LoVo (cell line): Measurements from ENCODE around the gene THOC3.
"Not testable (repeated sequence)": the region's sequence is repeated elsewhere in the genome, so short reads cannot be mapped to it uniquely, and the experiment has no call there.

ENCODE experiments used
- DNase-seq: peaks from one replicate; pipeline ENCODE4 v3.0.0-alpha.2; 2016; ENCODE audit warnings: low spot score

Gene THOC3, protein sequence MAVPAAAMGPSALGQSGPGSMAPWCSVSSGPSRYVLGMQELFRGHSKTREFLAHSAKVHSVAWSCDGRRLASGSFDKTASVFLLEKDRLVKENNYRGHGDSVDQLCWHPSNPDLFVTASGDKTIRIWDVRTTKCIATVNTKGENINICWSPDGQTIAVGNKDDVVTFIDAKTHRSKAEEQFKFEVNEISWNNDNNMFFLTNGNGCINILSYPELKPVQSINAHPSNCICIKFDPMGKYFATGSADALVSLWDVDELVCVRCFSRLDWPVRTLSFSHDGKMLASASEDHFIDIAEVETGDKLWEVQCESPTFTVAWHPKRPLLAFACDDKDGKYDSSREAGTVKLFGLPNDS

DNA sequence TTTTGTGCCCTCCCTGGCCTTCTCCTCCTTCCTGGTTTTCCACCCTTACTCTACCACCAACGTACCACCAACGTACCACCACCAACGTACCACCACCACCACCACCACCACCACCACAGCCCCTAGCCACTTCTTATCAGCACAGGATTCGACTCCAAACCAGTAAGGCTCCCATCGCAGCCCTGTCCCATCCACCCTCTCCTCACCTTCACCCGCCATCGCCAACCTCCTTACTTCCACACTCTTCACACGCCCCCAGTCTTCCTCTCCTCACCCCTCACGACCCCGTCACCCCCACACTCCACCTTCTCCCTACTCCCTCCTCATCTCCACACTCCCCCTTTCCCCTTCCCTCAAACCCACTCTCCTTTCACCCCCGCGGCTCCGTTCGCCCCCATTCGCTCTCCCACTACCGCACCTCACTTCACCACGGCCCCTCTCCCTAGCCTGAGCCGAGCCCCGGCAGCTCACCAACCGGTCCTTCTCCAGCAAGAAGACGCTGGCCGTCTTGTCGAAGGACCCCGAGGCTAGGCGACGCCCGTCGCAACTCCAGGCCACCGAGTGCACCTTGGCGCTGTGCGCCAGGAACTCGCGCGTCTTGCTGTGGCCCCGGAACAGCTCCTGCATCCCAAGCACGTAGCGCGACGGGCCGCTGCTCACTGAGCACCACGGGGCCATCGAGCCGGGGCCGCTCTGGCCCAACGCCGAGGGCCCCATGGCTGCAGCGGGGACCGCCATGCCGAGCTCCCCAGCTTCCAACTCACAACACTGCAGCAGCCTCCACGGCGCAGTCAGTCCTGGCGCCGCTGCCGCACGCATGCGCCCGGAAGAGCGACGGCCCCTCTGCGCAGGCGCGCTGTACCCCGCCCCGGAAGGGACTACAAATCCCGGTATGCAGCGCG, at the start of gene THOC3:
Gene THOC3 (minus strand): TSS at position 845 of the 902 bp plus-strand sequence. CDS start 107 bp downstream, at position 738.
- DNase-seq = peak; percentile 88

DNA sequence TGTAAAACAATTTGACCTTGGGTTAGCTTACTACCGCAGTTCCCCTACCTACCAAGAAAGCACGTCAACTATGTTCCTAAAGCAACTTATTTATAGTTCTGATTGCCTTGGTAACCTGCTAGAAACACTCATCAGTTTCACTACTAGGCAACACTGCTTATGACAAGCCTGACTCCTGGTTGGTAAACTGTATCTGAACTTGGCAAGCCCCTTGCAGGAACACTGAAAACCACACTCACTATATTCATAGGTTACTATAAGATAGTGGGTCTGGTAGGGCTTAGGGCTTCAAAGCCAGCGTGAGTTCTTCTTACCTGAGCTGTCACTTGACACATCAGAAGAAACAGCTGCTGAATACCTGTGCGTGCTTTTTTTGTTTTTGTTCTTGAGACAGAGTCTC, 49.2 kb upstream of the THOC3 start:
- DNase-seq = not testable (repeated sequence)

GRCh38 chr5:176014360-176014759, 46.2 kb upstream of the THOC3 start:
- DNase-seq = not testable (repeated sequence)

DNA sequence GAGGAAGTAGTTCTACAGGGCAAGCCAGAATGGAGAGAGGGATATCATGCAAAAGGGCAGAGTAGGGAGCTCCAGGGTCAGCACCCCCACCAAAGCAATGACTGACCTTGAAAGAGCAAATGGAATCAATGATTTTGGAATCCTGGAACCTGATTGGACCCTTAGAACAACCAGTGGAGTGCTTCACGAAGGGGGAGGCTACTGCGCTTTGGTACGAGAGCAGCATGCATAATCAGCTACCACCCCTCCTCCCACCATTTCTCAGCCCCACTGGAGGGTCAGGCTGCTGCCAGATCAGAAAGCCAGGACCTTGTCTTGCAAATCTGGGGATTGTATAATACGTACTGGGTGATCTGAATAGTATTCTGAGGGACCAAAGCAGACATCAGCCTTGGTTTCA, 43.0 kb upstream of the THOC3 start:
- DNase-seq = not testable (repeated sequence)

DNA sequence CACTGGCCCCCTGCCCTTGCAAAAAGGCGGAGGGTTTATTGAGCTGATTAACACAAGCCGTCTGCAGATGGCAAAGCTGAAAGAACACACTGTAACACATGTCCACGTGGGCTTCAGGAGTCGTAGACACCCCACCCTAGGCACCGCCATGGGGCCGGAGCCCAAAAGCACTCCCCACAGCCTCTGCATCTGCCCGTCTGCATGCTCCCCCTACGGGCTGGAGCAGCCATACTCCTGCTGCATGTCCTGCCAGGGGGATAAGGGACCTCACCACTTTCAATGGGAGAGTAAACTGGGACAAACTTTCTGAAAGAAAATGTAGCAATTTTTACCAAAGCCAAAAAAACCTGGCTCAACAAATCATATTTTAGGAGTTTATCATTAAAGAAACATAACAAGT, 42.1 kb upstream of the THOC3 start:
- DNase-seq = not testable (repeated sequence)

GRCh38 chr5:176007220-176007619, 39.1 kb upstream of the THOC3 start:
- DNase-seq = not testable (repeated sequence)

DNA sequence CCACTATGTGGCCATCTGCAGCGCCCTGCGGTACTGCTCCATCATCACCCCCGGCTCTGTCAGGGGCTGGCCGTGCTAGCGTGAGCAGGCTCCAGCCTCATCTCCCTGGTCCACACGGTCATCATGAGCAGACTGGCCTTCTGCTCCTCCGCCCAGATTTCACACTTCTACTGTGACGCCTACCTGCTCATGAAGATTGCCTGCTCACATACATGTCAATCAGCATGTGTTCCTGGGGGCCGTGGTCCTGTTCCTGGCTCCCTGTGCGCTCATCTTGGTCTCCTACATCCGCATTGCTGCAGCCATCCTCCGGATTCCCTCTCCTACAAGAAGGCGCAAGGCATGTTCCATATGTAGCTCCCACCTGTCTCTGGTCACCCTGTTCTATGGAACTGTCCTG, 38.7 kb upstream of the THOC3 start:
- not testable (repeated sequence) for DNase-seq

GRCh38 chr5:175997979-175998378, 29.9 kb upstream of the THOC3 start:
- not testable (repeated sequence) for DNase-seq

DNA sequence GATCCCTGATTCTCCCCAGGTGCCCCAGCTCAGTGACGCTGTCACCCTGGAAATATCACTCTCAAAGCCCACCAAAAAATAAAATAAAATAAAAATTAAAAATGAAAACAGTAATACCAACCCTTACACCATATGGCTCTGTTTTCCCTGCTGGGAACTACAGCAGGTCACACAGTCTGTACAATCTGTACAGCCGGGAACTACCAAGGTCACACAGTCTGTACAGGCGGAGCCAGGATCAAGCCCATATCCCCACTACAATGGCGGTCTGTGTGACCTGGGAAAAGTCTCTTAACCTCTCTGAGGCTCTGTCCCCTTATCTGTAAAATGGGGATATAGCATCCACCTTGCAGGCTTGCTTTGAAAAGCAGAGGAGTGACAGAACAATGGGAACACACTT, 29.4 kb upstream of the THOC3 start:
- not testable (repeated sequence) for DNase-seq

DNA sequence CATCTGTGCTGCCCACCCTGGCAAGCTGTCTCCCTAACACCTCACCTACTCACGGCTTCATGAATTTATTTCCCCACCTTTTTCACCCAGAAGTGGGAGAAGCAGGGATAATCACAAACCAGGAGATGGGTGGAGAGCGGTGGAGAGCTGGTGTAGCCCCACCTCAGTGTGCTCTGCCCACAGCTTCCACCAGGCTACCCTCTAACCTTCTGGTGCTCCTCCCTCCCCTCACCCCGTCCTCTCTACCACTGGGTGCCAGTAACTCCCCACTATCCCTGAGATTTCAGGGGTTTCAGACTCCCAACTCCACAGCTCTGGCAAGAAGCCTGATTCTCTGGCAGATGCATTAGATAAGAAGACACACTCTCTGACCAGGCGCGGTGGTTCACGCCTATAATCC, 28.7 kb upstream of the THOC3 start:
- not testable (repeated sequence) for DNase-seq

GRCh38 chr5:175995506-175995905, 27.4 kb upstream of the THOC3 start:
- not testable (repeated sequence) for DNase-seq

DNA sequence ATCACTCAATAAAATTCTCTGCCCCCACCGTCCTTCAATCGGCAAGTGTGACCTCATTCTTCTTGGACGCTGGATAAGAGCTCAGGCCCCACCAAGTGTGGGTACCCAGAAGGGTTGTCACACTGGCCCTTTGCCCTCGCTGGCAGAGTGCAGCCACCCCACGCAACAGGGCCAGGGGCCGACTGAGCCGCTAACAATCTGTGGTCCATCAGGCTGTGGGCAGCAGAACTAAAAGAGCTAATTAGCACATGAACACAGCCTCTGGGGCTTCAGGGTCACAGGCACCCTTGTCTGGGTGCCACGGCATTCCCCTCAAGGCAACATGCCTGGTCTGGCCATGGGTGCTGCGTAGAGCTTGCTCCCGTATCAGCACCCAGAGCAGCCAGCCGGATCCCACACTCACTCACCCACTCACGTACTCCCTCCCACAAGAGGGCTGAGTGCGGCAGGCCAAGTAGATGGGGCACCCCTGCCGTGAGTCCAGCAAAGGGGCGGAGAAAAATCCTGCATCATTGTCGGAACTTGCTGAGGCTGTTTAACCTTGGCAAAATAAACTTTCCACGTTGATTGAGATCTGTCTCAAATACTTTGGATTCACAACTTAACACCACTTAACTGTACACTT, 11.4 kb upstream of the THOC3 start:
- DNase-seq = not testable (repeated sequence)

DNA sequence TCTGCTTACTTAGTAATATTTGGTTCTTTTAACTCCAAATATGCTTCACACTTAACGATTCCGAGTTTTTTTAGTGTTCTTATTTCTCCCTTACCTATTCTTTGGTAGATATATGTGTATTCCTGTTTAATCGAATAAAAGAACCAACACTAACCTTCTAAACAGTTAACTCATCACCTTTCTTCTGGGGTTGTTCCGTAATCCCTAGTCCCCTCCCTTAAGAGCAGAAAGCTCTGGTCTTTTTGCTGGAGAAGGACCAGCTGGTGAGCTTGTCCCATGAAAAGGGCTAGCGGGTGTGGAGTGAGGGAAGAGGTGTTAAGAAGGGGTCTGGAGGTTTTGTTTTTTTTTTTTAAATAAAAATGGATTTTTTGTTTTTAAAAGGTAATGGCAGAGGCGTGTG, 266 bp upstream of the THOC3 start:
- not testable (repeated sequence) for DNase-seq

DNA sequence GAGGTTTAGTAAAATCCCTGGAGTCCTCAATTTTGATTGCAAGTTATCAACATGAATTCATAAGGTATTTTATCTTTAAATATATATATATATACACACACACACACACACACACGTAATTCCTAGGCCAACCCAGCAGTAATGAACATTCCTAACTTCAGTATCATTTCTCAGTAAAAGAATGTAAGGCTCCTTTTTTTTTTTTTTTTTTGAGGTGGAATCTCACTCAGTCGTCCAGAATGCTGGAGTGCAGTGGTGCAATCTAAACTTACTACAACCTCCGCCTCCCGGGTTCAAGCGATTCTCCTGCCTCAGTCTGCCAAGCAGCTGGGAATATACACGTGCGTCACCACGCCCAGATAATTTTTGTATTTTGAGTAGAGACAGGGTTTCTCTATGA, 5.8 kb downstream of the THOC3 start:
- not testable (repeated sequence) for DNase-seq

DNA sequence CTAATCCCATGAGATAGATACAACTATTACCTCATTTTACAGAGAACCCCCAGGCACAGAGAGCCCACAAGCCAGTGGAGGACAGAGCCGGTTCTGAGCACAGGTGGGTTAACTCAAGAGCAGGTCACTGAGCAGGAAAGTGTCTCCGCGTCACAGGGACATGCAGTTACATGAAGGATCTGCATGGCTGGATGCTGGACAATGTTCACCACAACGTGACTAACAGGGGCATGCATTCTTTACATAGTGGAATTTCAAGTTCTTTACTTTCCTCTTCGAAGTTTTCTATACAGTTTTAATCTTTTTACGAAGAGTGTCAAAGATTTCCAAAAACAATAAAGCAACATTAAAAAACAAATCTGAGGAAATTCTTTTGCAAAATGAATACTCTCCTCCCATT, 7.9 kb downstream of the THOC3 start:
- not testable (repeated sequence) for DNase-seq

DNA sequence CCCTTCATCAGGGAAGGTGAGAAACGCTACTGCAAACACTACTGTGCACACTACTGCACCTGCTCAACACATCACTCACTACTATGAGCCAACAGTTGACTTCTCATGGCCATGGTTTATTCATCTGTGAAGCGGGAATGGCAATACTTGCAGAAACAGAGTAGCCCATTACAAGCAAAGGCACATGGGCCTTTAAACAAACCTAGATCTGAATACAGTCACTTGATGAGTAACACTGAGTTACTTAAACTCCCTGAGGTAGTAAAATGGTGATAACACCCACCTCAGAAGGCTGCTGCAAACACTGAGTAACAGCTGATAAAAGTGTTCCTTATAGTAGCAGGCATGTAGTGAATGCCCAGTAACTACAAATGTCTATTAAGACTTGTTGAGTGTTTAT, 9.6 kb downstream of the THOC3 start:
- not testable (repeated sequence) for DNase-seq

- DNase-seq = not testable (repeated sequence)
Observed at GRCh38 chr5:175954107-175954506, 14.0 kb downstream of the THOC3 start.

DNA sequence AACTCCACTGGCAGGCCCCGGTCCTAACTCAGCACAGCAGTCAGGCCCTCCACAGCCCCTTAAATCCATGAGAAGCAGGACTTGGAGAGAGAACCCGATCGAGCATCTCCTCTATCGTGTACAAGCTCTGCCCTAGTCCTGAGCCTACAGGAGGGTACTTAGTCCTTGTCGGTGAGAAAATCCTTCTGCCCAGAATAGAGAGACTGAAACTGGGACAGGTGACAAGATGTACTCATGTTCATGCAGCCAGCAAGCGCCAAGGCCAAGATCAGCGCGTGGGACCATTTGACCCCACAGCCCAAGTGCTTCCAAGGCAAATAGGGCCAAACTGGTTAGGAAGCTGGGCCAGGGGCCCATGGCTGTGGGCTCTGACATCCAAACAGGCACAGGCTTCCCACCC, 15.3 kb downstream of the THOC3 start:
- not testable (repeated sequence) for DNase-seq

- DNase-seq = not testable (repeated sequence)
Observed at GRCh38 chr5:175951339-175951969, 16.7 kb downstream of the THOC3 start.

GRCh38 chr5:175948329-175949108, 19.6 kb downstream of the THOC3 start:
- DNase-seq = not testable (repeated sequence)

DNA sequence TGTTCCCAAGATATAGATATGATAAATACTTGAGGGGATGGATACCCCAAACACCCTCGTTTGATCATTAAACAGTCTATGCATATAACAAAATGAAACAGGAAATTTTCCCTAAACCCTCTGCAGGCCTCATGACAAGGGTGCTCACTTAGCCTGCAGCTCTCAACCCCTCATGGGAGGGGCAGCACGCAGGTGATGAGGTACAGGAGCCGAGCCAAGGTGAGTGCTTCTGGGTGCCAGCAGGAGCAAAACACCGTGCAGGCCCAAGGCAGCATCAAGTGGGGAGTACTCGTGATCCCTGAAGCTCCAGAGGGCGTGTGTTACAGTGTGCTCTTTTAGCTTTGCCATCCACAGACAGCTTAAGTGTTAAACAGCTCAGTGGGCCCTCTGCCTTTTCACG, 24.9 kb downstream of the THOC3 start:
- not testable (repeated sequence) for DNase-seq
